SK-N-SH treated with all-trans-retinoic acid at 6 μM for 48 hours (cell line): ENCODE data around the gene ROBO3.

ENCODE experiments used
- ATAC-seq: fragments of 200-7000 bp; cut with Tn5 transposase; 3 replicates; pipeline ENCODE4 v1.9.1; 2020; ENCODE audit warnings: mild to moderate bottlenecking, moderate library complexity
- ARNTL ChIP-seq: fragments of 450-650 bp; formaldehyde crosslinking; IDR thresholded peaks from 2 replicates; pipeline ENCODE4 v1.5.0; 2020; ENCODE audit warnings: low read depth, mild to moderate bottlenecking, moderate library complexity, borderline replicate concordance
- BACH2 ChIP-seq: fragments of 250-450 bp; sonication (Bioruptor Pico); IDR thresholded peaks from 2 replicates; pipeline ENCODE4 v1.9.0; 2021; ENCODE audit warnings: mild to moderate bottlenecking, borderline replicate concordance
- CREB5 ChIP-seq: fragments of 250-450 bp; sonication (Bioruptor Pico); IDR thresholded peaks from 2 replicates; pipeline ENCODE4 v1.5.1; 2020; ENCODE audit warnings: low read depth, mild to moderate bottlenecking, moderate library complexity
- ESRRG ChIP-seq: fragments of 250-450 bp; sonication (Bioruptor Pico); IDR thresholded peaks from 2 replicates; pipeline ENCODE4 v1.6.1; 2021; ENCODE audit warnings: mild to moderate bottlenecking
- PATZ1 ChIP-seq: fragments of 250-450 bp; sonication (Bioruptor Pico); IDR thresholded peaks from 2 replicates; pipeline ENCODE4 v1.8.0; 2020; ENCODE audit warnings: mild to moderate bottlenecking, moderate library complexity, borderline replicate concordance
- POU6F1 ChIP-seq: fragments of 250-450 bp; sonication (Bioruptor Pico); IDR thresholded peaks from 2 replicates; pipeline ENCODE4 v1.8.0; 2021; ENCODE audit warnings: low read depth, mild to moderate bottlenecking, moderate library complexity, borderline replicate concordance
- PPARA ChIP-seq: fragments of 250-450 bp; sonication (Bioruptor Pico); IDR thresholded peaks from 2 replicates; pipeline ENCODE4 v1.5.0; 2020; ENCODE audit warnings: mild to moderate bottlenecking, borderline replicate concordance
- RARB ChIP-seq: fragments of 250-450 bp; sonication (Bioruptor Pico); IDR thresholded peaks from 2 replicates; pipeline ENCODE4 v1.8.0; 2021; ENCODE audit warnings: mild to moderate bottlenecking, moderate library complexity
- SNAI2 ChIP-seq: fragments of 250-450 bp; sonication (Bioruptor Pico); IDR thresholded peaks from 2 replicates; pipeline ENCODE4 v1.5.0; 2020; ENCODE audit warnings: mild to moderate bottlenecking, moderate library complexity
- TOX ChIP-seq: fragments of 250-450 bp; sonication (Bioruptor Pico); IDR thresholded peaks from 2 replicates; pipeline ENCODE4 v1.8.0; 2021; ENCODE audit warnings: mild to moderate bottlenecking, moderate library complexity, borderline replicate concordance
- ZC3H10 ChIP-seq: fragments of 250-450 bp; sonication (Bioruptor Pico); IDR thresholded peaks from 2 replicates; pipeline ENCODE4 v1.5.1; 2021; ENCODE audit warnings: mild to moderate bottlenecking, moderate library complexity
- ZFP3 ChIP-seq: fragments of 250-450 bp; sonication (Bioruptor Pico); IDR thresholded peaks from 2 replicates; pipeline ENCODE4 v1.5.0; 2020; ENCODE audit warnings: mild to moderate bottlenecking, moderate library complexity
- ZNF565 ChIP-seq: fragments of 450-650 bp; formaldehyde crosslinking; conservative IDR thresholded peaks from 2 replicates; pipeline ENCODE4 v1.5.0; 2020; ENCODE audit warnings: low read depth, mild to moderate bottlenecking, moderate library complexity
- ZNF8 ChIP-seq: fragments of 450-650 bp; formaldehyde crosslinking; IDR thresholded peaks from 2 replicates; pipeline ENCODE4 v1.5.0; 2020; ENCODE audit warnings: mild to moderate bottlenecking, moderate library complexity
- TF ChIP-seq, protein P1 (sequence below): fragments of 250-450 bp; sonication (Bioruptor Pico); IDR thresholded peaks from 2 replicates; pipeline ENCODE4 v1.5.1; 2021; ENCODE audit warnings: mild to moderate bottlenecking, moderate library complexity

Gene ROBO3

DNA sequence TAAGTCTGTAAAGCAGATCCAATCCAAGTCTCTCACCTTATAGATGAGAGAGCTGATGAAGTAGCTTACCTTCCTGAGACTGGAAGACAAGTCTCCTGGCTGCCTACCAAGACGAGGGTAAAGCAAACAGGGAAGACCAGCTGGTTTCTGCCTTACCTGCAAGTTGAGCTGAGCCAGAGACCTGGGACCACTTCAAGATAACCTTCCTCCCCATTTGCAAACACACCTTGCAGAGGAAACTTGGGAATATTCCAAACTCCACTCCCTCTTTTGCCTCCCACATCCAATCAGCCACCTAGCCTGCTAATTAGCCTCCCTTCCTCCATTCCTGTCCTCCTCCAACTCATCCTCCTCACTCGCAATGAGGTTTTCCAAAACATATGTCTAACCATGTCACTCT is 23.4 kb upstream of the ROBO3 start (continued):
- TF ChIP-seq CREB5 (no peak), SNAI2 (CRISPR knock-in tag) (no peak), PPARA (CRISPR knock-in tag) (no peak)

DNA sequence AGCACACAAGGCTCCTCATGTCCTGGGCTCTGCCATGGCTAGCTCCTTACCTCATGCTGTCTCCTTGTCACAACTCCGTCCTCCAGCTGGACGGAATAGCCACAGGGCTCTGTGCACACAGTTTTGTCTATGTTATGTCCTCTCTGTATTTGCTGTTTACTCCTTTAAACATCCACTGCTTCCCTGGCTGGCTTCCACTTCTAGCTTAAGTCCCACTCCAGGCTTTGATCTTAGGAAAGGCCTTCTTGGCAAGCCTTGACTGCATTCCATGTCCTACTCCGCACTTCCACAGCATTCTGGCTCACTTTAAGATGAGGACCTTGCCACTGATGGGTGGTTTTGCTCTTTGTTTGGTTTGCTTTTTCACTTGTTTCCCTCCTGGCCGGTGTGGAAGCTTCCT is 22.9 kb upstream of the ROBO3 start:
- TF ChIP-seq ZNF8 (CRISPR knock-in tag): no peak
- TF ChIP-seq PPARA (CRISPR knock-in tag): no peak
- TF ChIP-seq ZFP3: no peak
- no peak for TF ChIP-seq PATZ1 (CRISPR knock-in tag)
- TF ChIP-seq CREB5: no peak
- TF ChIP-seq POU6F1: no peak
- TF ChIP-seq ZNF565 (CRISPR knock-in tag): no peak
- ATAC-seq: no peak

DNA sequence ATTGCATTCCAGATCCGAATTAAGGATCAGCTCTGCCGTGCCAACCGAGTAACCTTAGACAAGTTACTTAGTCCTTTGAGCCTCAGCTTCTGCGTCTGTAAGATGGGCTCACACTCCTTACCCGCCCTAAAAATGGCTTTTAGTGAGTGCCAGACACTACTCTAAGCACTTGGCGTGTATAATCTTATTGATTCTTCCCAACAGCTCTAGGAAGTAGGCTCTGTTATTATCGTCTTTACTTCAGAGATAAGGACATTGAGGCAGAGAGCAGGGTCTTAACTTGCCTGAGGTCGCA is 21.7 kb upstream of the ROBO3 start:
- no peak for ATAC-seq
- TF ChIP-seq, protein P1, sequence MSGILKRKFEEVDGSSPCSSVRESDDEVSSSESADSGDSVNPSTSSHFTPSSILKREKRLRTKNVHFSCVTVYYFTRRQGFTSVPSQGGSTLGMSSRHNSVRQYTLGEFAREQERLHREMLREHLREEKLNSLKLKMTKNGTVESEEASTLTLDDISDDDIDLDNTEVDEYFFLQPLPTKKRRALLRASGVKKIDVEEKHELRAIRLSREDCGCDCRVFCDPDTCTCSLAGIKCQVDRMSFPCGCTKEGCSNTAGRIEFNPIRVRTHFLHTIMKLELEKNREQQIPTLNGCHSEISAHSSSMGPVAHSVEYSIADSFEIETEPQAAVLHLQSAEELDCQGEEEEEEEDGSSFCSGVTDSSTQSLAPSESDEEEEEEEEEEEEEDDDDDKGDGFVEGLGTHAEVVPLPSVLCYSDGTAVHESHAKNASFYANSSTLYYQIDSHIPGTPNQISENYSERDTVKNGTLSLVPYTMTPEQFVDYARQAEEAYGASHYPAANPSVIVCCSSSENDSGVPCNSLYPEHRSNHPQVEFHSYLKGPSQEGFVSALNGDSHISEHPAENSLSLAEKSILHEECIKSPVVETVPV (CRISPR knock-in tag): no peak
- TF ChIP-seq ZNF565 (CRISPR knock-in tag): no peak
- no peak for TF ChIP-seq ESRRG (CRISPR knock-in tag)
- TF ChIP-seq CREB5: no peak
- no peak for TF ChIP-seq ARNTL (CRISPR knock-in tag)
- TF ChIP-seq PATZ1 (CRISPR knock-in tag): no peak
- no peak for TF ChIP-seq RARB (CRISPR knock-in tag)

DNA sequence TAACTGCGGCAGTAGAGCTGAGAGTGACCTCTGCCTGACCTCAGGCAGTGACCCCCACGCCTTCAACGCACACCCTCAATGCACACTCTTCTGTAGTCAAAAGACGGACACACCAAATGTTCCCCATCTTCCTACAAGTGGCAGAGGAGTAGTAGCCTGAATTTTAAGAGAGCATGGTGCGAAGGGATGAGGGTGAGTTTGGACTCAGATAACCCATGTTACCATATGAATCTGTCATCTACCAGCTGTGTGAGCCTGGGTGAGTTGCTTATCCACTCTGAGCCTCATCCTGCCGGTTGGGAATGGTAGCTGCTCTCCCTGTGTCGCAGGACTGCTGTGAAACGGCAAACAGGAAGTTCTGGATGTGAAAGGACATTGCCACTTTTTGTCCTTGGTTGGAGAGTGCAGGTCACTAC is 20.6 kb upstream of the ROBO3 start:
- ATAC-seq: no peak
- no peak for TF ChIP-seq ZFP3
- no peak for TF ChIP-seq CREB5
- no peak for TF ChIP-seq TOX (CRISPR knock-in tag)
- TF ChIP-seq BACH2 (CRISPR knock-in tag): no peak
- TF ChIP-seq RARB (CRISPR knock-in tag): no peak
- TF ChIP-seq ZC3H10: no peak
- TF ChIP-seq PATZ1 (CRISPR knock-in tag): no peak
- TF ChIP-seq, all 23 proteins: peak for 0
